ENCODE measurements around the gene NKD2.

NKD2 gene

DNA sequence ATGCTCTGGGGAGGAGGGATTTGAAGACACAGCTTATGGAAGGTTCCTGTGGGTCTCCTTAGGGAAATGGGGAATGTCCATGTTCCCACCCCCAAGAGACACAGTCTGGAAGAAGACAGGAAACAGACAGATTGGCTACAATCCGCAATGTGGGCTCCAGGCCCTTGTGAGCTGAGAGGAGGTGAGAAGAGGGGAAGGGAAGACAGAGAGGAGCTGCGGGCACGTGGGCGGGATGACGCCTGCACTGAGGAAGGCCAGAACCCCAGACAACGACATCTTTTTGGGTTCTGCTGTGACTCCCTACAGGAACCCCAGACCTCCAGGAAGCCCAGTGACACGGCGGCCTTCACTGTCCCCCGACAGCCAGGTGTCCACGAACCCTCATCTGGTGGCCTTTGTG lies 29.9 kb upstream of the NKD2 start:
- no peak overlapping the region for H3K4me3 ChIP-seq (ENCODE audit: low read depth, low read length)

DNA sequence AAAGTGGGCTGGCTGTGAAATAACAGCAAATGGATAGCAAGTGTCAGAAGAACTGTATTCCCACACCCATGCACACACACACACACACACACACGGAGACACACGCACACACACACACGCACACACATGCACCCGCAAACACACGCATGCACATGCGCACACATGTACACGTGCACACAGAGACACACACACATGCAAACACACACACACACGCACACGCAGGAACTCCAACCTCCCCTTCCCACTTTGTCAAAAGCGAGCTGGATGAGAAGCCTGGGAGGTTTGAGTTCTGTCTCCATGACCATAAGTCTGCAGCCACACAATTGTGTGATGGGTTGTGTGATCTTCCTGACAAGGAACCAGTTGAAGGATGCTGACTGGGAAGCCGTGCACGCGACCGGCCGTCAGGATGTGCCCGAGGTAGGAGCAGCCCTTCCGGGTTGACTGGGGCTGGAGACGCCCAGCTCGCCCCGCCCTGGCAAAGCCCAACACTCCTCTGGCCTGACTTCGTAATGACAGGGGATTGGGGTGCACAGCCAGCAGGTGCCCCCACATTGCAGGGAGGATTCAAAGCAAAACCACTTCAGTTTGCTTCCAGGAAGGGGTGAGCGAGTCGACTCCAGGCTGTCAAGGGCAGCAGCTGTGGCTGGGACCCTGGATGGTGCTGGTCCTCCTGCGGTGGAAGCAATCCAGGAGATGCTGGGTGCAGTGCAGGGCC lies 29.3 kb upstream of the NKD2 start:
- no peak overlapping the region for H3K4me3 ChIP-seq (ENCODE audit: low read depth, low read length)

DNA sequence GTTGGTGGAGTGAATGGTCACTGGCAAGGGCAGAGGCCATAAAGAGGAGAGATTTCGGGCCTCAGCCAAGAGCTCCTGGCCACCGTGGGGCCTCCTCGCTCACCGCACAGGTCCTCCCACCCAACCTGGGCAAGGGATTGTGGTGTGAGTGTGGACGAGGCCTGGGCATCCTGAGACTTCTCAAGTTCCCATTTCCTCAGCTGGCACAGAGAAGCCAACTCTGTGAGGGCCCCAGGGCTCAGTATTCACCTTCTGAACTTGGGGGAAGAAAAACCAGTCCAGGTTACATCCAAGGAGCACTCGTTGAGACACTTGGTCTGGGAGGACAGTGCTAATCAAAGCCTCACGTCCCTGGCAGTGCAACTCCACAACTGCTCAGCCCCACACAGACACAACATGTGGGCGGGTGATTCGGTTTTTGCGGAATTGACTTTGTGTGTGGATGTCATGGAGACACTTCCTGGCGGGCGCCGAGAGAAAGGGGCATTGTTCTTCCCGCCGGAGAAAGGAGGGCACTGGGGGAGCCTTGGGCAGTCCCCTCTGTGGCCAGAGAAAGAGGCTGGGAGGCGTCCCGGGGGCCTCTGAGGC lies 28.5 kb upstream of the NKD2 start:
- H3K4me3 ChIP-seq (ENCODE audit: low read depth, low read length) = no peak overlapping the region

DNA sequence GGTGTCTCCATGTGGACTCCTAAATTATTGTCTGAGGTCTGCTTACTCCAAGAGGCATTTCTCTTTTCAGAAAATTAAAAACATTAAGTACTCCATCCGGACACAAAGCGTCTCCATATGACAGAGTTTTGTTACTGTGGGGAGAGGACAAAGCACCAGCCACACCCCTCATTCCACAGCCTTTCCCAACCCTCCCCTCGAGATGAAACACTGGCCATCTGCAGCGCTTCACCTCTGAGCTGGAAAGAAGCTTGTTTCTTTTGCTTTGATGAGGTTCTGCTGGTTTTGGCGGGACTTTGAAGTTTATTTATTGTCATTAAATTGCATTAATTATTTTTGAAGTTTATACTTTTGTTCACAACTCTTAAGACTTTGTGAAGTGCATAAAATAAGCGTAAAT lies 27.6 kb upstream of the NKD2 start:
- H3K4me3 ChIP-seq (ENCODE audit: low read depth, low read length) = no peak overlapping the region

DNA sequence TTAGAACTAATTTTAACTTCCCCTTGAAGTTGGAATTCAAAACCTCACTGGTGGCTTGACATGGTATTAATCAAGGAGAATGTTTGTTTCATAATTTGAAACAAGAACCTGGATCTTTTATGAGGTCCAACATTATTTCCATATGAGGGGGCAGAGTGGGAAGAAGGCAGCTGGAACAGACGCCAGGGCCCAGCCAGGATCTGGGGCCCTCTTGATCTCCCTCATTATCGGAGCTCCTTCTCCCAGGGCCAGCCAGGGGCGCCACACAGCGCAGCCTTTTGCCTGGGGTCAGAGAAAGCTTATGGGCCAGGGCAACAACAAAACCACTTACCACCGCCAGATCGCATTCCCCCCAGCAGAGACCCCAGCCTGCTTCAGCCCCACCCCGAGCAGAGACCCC lies 27.1 kb upstream of the NKD2 start:
- H3K4me3 ChIP-seq (ENCODE audit: low read depth, low read length) = no peak overlapping the region

DNA sequence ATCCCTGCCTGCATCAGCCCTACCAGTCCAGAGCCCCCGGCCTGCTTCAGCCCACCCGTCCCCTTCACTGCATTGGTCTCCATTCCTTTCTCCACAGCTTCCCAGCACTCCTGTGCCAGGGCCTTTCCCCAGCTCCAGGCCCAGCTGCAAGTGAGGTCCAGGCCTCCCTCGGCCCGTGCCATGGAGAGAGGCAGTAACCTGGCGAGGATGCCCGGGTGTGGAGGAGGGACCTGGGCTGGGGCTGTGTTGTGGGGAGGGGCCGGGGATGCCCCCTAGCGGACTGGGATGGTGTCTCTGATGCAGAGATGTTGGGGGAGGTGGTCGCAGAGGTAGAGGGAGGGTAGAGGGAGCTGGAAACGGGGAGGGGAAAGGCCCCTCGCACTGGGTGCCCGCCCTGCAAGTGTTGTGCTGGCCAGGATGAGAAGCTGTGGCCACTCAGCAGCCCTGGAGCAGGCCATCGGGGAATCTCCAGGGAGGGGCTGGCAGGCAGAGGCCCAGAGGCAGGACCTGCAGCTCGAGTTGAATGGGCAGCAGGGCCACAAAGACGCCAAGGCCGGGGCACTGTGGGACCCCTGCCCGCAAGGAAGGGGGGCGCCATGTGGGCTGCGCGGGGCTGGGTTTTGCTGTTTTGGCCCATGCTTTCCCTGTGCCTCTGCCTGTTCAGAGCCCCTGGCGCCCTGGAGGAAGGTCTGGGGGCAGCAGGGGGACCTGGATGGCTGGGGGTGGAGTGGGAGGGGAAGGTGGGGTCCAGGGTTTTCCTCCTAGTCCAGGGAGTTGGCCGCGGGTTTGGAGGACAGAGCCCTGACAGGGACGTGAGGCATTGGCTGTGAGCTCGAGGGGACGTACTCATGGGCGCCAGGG lies 26.0 kb upstream of the NKD2 start:
- H3K4me3 ChIP-seq (ENCODE audit: low read depth, low read length) = no peak overlapping the region

DNA sequence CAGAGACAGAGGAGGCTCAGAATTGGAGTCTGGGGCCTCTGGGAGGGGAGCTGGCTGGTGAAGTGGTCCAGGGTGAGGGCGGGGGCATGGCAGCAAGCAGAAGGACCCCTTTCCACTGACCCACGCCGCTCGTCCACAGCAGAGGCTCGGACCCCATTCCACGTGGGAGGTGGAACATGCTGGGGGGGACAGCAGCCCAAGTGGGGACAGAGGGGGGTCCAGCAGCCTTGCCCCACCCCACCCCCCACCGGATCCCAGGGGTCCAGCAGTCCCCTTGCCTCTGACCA lies 25.4 kb upstream of the NKD2 start:
- H3K4me3 ChIP-seq (ENCODE audit: low read depth, low read length) = no peak overlapping the region

DNA sequence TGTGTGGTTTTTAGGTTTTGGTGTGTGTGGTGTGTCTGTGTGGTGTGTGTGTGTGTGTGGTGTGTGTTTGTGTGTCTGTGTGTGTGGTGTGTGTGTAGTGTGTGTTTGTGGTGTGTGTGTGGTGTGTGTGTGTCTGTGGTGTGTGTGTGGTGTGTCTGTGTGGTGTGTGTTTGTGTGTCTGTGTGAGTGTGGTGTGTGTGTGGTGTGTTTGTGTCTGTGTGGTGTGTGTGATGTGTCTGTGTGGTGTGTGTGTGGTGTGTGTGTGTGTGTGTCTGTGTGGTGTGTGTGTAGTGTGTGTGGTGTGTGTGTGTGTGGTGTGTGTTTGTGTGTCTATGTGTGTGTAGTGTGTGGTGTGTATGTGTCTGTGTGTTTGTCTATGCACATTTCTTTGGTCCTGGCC lies 25.0 kb upstream of the NKD2 start:
- no peak overlapping the region for H3K4me3 ChIP-seq (ENCODE audit: low read depth, low read length)

DNA sequence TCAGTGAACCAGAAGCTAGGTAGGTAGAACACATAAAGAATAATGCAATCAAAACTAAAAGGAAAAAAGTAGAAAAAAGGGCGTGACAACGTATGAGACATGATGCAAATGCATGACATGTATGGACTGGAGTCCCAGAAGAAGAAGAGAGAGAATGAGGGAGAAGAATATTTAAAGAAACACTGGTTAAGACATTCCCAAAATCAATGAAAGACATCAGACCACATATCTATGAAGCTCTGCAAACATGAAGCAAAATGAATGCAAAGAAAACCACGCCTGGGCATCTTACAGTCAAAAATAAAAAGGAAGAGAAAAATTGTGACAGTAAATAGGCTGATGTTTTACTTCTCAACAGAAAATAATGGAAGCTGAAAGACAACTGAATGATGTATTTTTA lies 23.8 kb upstream of the NKD2 start:
- H3K4me3 ChIP-seq (ENCODE audit: low read depth, low read length) = no peak overlapping the region

DNA sequence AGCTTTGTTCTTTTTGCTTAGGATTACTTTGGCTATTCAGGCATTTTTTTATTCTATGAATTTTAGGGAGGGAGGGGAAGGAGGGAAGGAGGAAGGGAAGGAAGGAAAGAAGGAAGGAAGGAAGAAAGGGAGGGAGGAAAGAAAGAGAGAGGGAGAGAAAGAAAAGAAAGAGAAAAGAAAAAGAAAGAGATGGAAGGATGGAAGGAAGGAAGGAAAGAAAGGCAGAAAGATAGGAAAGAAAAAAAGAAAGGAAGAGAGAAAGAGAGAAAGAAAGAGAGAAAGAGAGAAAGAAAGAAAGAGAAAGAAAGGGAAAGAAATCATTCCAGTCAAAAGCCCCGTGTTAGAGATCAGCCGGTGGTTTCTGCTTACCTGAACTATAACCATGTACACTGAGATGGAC lies 20.8 kb upstream of the NKD2 start:
- no peak overlapping the region for H3K4me3 ChIP-seq (ENCODE audit: low read depth, low read length)

DNA sequence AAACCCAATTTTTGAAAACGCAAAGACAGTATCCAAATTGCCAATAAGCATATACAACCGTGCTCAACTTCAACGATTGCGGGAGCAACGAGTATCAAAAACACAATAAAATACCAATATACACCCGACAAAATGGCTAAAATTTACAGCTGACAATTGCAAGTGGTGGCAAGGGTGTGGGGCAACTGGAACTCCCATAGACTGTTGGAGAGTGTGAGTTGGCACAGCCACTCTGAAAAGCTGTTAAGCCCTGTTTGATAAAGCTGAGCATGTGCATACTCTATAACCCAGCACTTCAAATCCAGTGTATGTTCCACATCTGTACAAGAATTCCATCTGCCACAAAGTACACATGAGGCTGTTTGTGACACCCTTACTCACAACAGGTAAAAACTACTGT lies 20.3 kb upstream of the NKD2 start:
- H3K4me3 ChIP-seq (ENCODE audit: low read depth, low read length) = no peak overlapping the region

DNA sequence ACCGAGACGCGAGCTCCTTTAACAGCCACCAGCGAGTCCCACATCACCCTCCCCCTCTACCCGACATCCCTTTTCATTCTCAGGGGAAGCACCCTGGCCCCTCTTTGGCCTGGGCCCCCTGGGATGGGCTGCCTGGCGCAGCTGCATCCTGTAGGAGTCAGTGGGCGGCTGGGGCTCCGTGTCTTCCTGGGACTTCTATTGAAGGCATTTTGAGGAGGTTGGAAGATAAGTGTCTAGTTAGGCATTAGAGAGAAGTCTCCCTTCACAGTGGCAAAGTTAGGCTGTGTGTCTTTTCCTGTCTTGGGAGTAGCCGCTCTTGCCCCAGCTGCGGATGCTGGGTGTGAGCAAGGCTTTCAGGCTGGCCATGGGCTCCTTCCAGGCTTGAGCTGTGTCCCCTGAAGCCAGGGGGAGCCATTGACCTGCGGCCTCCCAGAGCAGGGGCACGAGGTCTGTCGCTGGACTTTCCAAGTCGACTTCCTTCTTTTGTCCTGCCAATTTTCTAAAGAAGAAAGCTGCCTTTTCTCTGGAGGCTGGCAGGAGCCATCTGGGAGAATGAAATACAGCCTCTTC lies 18.6 kb upstream of the NKD2 start:
- no peak overlapping the region for H3K4me3 ChIP-seq (ENCODE audit: low read depth, low read length)

DNA sequence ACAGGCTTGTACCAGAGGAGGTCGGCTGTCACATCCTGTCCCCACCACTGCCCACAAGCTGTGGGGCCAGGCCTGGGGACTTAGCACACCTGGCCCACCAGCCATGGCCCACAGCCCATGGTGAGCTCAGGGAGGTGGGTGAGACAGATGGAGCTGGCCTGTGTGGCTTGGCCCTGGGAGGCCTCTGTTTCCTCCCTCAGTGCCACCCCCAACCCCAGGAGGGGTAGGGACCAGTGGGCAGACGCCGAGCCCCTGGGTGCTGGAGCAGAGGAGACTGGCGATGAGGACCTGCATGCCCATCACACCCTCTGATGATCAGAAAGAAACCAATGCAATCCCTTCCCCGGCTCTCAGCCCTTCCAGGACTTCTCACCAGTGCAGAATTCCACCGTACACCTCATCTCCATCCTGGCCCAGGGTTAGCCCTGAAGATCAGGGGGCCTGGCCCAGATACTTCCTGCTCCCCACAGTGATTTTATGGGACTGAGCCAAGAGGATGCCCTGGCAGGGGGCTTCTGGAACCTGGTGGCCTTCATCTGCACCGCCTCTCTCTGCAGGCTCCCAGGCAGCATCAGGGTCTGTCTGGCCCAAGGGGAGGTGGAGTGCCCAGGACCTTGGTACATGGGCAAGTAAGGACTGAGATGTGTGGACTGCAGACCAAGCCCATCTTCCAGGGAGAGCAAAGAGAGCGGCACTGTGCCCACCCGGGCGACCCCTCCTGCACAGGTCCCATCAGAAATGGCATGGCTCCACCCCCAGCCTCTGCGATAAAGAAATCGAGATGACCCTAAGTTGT lies 16.9 kb upstream of the NKD2 start:
- no peak overlapping the region for H3K4me3 ChIP-seq (ENCODE audit: low read depth, low read length)

DNA sequence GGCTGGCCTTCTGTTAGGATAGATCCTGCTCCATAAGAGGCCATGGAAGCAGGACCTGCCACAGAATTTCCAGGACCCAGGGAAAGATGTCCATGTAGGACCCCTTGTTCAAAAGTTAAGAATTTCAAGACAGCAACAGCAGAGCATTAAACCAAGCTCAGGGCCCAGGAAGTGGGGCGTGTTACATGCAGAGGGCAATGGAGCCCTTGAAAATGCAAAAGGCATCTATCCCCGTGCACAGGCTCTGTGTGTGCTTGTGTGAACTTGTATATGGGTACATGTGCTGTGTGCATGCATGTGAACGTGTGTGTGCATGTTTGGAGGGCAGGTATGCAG lies 14.4 kb upstream of the NKD2 start:
- H3K4me3 ChIP-seq (ENCODE audit: low read depth, low read length) = no peak overlapping the region

DNA sequence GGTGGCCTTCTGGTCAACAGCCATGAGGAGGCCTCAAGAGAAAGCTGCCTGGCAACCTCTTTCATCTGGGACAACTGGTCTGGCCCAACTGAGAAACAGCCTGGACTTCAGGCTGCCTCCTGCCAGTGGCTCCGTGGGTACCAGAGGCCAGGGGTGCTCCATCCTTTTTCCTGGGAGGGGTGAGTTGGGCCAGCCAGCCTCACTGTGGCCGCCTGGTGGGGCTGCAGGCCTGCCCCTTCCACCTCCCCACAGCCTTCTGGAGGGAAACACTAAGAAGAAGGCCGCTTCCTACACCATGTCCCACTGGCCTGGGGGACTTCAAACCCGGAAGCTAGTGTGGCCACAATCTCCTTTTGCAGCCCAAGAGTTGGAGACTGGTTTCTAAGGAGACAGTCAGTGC lies 13.8 kb upstream of the NKD2 start:
- H3K4me3 ChIP-seq (ENCODE audit: low read depth, low read length) = no peak overlapping the region

DNA sequence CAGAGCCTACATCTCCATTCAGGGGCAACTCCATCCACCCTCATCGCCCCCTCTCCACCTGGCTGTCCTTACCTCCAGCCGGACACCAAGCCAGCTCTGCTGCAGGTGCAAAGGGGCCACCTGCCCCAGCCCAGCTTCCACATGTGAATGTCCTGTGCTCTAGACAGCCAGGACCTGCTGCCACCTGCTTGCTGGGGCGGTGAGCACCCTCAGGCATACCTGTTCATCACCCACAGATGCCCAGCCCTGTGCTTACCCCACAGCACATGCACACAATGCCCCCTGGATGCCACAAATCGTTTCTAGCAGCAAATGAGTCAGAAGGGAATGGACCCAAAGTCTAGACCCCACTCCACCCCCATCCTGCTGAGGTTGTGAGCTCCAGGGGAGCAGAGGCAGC lies 13.3 kb upstream of the NKD2 start:
- no peak overlapping the region for H3K4me3 ChIP-seq (ENCODE audit: low read depth, low read length)

DNA sequence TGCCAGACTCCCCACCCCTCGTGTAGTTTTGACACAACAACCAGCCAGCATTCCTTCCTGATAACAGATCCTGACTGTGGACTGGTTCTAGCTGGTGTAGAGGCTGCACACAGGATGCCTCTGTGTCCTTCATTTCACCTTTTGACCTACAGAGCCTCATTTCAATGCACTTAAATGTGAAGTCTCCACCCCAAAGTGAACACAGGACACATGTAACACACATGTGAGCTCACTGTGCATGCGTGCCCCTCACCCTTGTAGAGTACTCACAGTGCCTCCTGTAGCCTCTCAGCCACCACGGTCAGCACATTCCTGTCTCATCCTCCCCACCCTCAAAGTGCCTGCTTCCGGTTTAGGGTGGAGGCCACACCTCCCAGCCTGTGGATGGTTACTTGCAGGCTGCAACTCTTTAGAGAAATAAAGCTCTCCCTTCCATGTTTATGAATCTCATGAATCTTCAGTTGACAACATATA lies 11.6 kb upstream of the NKD2 start:
- H3K4me3 ChIP-seq (ENCODE audit: low read depth, low read length) = no peak overlapping the region

DNA sequence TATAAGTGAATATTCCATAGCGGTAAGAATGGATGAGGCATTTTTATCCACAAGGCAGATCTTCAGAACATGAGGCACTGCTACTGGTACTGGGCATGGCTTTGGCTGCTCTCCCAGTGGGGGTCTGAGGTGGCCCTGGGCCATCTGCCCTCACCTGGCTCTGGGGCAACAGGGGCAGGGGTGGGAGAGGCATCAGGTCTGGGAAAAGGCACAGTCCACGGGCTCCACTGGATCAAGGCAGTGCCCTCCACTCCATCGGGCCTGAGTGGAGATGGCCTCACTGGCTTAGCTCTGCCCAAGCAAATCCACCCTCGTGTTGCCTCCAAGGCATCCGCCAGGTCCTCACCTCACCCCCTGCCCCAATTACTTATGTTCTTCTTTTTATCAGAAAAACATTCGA lies 10.9 kb upstream of the NKD2 start:
- H3K4me3 ChIP-seq (ENCODE audit: low read depth, low read length) = no peak overlapping the region

DNA sequence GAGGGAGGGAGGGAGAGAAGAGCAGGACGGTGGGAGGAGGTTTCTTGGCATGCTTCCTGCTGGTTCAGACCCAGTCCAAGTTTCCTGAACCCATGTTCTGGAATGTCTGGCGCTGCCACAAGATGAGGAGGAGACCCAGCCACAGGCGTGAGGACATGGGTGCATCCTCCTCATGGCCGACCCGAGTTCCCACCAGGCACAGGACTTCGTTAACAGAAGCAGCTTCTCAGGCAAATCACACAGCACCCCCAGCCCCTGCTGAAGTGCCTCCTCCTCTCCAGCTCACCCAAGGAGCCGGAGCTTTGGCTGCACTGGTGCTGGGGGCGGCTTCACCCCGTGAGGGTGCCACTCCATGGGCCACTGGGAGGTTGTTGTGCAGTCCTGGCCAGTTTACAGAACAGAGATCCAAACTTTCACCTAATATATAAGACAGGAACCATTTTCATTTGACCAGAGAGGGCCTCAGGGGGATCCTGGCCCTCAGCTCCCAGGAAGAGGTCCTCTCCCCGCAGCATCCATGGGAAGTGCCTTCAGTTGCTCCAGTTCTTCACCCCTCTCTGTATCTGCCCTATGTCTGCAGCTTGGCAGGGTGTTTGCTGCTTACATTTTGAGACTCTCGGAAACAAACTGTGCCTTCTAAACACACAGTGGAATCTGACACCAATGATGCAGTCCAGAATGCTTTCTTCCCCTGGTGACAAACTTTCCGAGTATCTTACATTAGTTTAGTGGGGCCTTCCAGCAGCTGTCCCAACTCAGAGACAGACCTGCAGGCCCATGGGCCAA lies 10.2 kb upstream of the NKD2 start:
- H3K4me3 ChIP-seq (ENCODE audit: low read depth, low read length) = no peak overlapping the region

DNA sequence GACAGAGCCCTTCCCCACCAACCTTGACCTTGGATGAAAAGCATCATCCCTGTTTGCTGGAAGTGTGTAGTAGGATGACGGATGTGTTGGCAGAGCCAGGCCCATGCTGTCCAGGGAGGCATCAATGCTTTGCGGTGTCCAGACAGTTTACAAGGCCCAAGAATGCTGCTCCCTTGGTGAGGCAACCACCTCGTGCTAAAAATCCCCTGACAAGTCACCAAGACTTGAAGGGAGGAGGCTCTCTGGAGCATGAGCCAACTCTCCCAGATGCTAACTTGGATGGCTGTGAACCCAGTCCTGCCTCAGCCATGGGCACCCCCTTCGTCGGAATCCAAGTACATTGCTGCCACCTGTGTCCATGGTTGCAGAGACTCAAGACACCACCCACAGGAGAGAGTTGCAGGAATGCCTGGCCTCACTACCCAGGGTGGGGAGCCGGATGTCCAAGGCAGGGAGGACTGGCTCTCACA lies 9.5 kb upstream of the NKD2 start:
- no peak overlapping the region for H3K4me3 ChIP-seq (ENCODE audit: low read depth, low read length)
